HEK293 (cell line): ENCODE data around the gene TRAPPC11.

Experiments used
- CTCF ChIA-PET: fragments of 350-600 bp; formaldehyde crosslinking; extraction: SDS; loops from one replicate; lab custom pipeline; 2021; ENCODE audit warnings: antibody characterized with exemption; lab: Yijun Ruan, JAX
- POLR2A ChIA-PET: fragments of 300-600 bp; formaldehyde crosslinking; extraction: SDS; loops from one replicate; lab custom pipeline; 2020; ENCODE audit warnings: antibody characterized with exemption, inconsistent platforms; lab: Yijun Ruan, JAX
- H3K27ac ChIP-seq: fragments of 200-500 bp; sonication (Bioruptor generic); 2 replicates; pipeline ENCODE4 v1.5.1; 2014; ENCODE audit warnings: low read depth, low read length, control low read depth, inconsistent platforms; ENCODE audit errors: extremely low read depth
- H3K36me3 ChIP-seq, 2 experiments: fragments of 200-500 bp in 1 of 2; sonication (Bioruptor generic) in 1 of 2; 1 replicate in 1 of 2; 2 replicates in 1 of 2; pipeline ENCODE4 v1.5.1; 2014 to 2017; ENCODE audit warnings: inconsistent platforms in 2 of 2, low read length in 2 of 2; ENCODE audit not compliant: control insufficient read depth in 2 of 2, insufficient read depth in 1 of 2
- H3K4me1 ChIP-seq: fragments of 200-500 bp; sonication (Bioruptor generic); 2 replicates; pipeline ENCODE4 v1.5.1; 2014; ENCODE audit warnings: mild to moderate bottlenecking, low read length, inconsistent platforms; ENCODE audit not compliant: control insufficient read depth, insufficient read depth
- H3K4me3 ChIP-seq: 2 replicates; pipeline ENCODE4 v1.5.1; 2011; ENCODE audit warnings: low read depth, mild to moderate bottlenecking, control low read depth, low read length, moderate library complexity
- H3K9me3 ChIP-seq: fragments of 200-500 bp; sonication (Bioruptor generic); 2 replicates; pipeline ENCODE4 v1.5.1; 2014; ENCODE audit warnings: low read depth, low read length, inconsistent platforms; ENCODE audit not compliant: control insufficient read depth, insufficient read depth
- GLIS2 ChIP-seq: fragments of 450-650 bp; formaldehyde crosslinking; IDR thresholded peaks from 2 replicates; pipeline ENCODE4 v1.5.1; 2016; ENCODE audit warnings: missing biosample characterization, missing genetic modification characterization
- HIC1 ChIP-seq: fragments of 450-650 bp; formaldehyde crosslinking; IDR thresholded peaks from 2 replicates; pipeline ENCODE4 v1.5.1; 2016; ENCODE audit warnings: missing biosample characterization, missing genetic modification characterization
- MYNN ChIP-seq: fragments of 450-650 bp; formaldehyde crosslinking; IDR thresholded peaks from 2 replicates; pipeline ENCODE4 v1.5.1; 2016; ENCODE audit warnings: missing biosample characterization, missing genetic modification characterization, borderline replicate concordance
- ZBTB10 ChIP-seq: fragments of 450-650 bp; formaldehyde crosslinking; IDR thresholded peaks from 2 replicates; pipeline ENCODE4 v1.5.1; 2016; ENCODE audit warnings: missing biosample characterization, missing genetic modification characterization
- ZNF112 ChIP-seq: fragments of 450-650 bp; formaldehyde crosslinking; IDR thresholded peaks from 2 replicates; pipeline ENCODE4 v1.5.0; 2017; ENCODE audit warnings: missing biosample characterization, missing genetic modification characterization
- ZNF132 ChIP-seq: fragments of 450-650 bp; formaldehyde crosslinking; IDR thresholded peaks from 2 replicates; pipeline ENCODE4 v1.5.1; 2017; ENCODE audit warnings: missing biosample characterization, missing genetic modification characterization, borderline replicate concordance
- ZNF214 ChIP-seq: fragments of 450-650 bp; formaldehyde crosslinking; IDR thresholded peaks from 2 replicates; pipeline ENCODE4 v1.5.1; 2017; ENCODE audit warnings: missing biosample characterization, mild to moderate bottlenecking, missing genetic modification characterization, borderline replicate concordance
- ZNF221 ChIP-seq: fragments of 450-650 bp; formaldehyde crosslinking; IDR thresholded peaks from 2 replicates; pipeline ENCODE4 v1.5.1; 2017; ENCODE audit warnings: missing biosample characterization, missing genetic modification characterization, borderline replicate concordance
- ZNF341 ChIP-seq: fragments of 450-650 bp; formaldehyde crosslinking; IDR thresholded peaks from 2 replicates; pipeline ENCODE4; 2016; ENCODE audit warnings: low read depth, missing biosample characterization, missing genetic modification characterization
- ZNF449 ChIP-seq: fragments of 450-650 bp; formaldehyde crosslinking; IDR thresholded peaks from 2 replicates; pipeline ENCODE4 v1.5.1; 2017; ENCODE audit warnings: missing biosample characterization, mild to moderate bottlenecking, missing genetic modification characterization, moderate library complexity
- ZNF501 ChIP-seq: fragments of 450-650 bp; formaldehyde crosslinking; IDR thresholded peaks from 2 replicates; pipeline ENCODE4 v1.5.1; 2016; ENCODE audit warnings: missing biosample characterization, missing genetic modification characterization
- ZNF518A ChIP-seq: fragments of 450-650 bp; formaldehyde crosslinking; conservative IDR thresholded peaks from 2 replicates; pipeline ENCODE4 v1.5.1; 2016; ENCODE audit warnings: low read depth, missing biosample characterization, missing genetic modification characterization
- ZNF548 ChIP-seq: fragments of 450-650 bp; formaldehyde crosslinking; IDR thresholded peaks from 2 replicates; pipeline ENCODE4 v1.5.1; 2016; ENCODE audit warnings: missing biosample characterization, missing genetic modification characterization
- ZNF585B ChIP-seq: fragments of 450-650 bp; formaldehyde crosslinking; IDR thresholded peaks from 2 replicates; pipeline ENCODE4 v1.5.1; 2016; ENCODE audit warnings: missing biosample characterization, missing genetic modification characterization
- ZNF664 ChIP-seq: fragments of 450-650 bp; formaldehyde crosslinking; IDR thresholded peaks from 2 replicates; pipeline ENCODE4 v1.5.1; 2016; ENCODE audit warnings: missing biosample characterization, missing genetic modification characterization
- ZNF707 ChIP-seq: fragments of 450-650 bp; formaldehyde crosslinking; IDR thresholded peaks from 2 replicates; pipeline ENCODE4 v1.5.1; 2016; ENCODE audit warnings: missing biosample characterization, missing genetic modification characterization
- ZNF843 ChIP-seq: fragments of 450-650 bp; formaldehyde crosslinking; IDR thresholded peaks from 2 replicates; pipeline ENCODE4 v1.5.1; 2016; ENCODE audit warnings: missing biosample characterization, missing genetic modification characterization
- ZSCAN4 ChIP-seq: fragments of 450-650 bp; formaldehyde crosslinking; IDR thresholded peaks from 2 replicates; pipeline ENCODE4 v1.5.1; 2017; ENCODE audit warnings: missing biosample characterization, missing genetic modification characterization
- TF ChIP-seq, protein P1 (sequence below): fragments of 450-650 bp; formaldehyde crosslinking; IDR thresholded peaks from 2 replicates; pipeline ENCODE4 v1.5.1; 2016; ENCODE audit warnings: missing biosample characterization, missing genetic modification characterization
- TF ChIP-seq, protein P2 (sequence below): fragments of 450-650 bp; formaldehyde crosslinking; IDR thresholded peaks from 2 replicates; pipeline ENCODE4 v1.5.1; 2016; ENCODE audit warnings: missing biosample characterization, missing genetic modification characterization

TRAPPC11 gene

GRCh38 chr4:183638436-183638835 lies 20.7 kb upstream of the TRAPPC11 start:
- H3K36me3 ChIP-seq: peaks cover 0 to 3% of the 10 kb centered on the region in 2 experiments; a peak in 2 of 3 replicates
- TF ChIP-seq, protein P1, sequence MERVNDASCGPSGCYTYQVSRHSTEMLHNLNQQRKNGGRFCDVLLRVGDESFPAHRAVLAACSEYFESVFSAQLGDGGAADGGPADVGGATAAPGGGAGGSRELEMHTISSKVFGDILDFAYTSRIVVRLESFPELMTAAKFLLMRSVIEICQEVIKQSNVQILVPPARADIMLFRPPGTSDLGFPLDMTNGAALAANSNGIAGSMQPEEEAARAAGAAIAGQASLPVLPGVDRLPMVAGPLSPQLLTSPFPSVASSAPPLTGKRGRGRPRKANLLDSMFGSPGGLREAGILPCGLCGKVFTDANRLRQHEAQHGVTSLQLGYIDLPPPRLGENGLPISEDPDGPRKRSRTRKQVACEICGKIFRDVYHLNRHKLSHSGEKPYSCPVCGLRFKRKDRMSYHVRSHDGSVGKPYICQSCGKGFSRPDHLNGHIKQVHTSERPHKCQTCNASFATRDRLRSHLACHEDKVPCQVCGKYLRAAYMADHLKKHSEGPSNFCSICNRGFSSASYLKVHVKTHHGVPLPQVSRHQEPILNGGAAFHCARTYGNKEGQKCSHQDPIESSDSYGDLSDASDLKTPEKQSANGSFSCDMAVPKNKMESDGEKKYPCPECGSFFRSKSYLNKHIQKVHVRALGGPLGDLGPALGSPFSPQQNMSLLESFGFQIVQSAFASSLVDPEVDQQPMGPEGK: no peak
- TF ChIP-seq GLIS2 (tag by site-specific recombination) (no peak), ZNF843 (tag by site-specific recombination) (no peak), ZNF214 (no peak), ZNF585B (tag by site-specific recombination) (no peak), HIC1 (no peak), ZNF449 (no peak), ZNF221 (tag by site-specific recombination) (no peak), ZNF548 (tag by site-specific recombination) (no peak), MYNN (tag by site-specific recombination) (no peak), ZNF341 (tag by site-specific recombination) (no peak), ZNF518A (tag by site-specific recombination) (no peak), ZNF707 (tag by site-specific recombination) (no peak), ZNF501 (tag by site-specific recombination) (no peak), ZNF664 (tag by site-specific recombination) (no peak), ZNF132 (tag by site-specific recombination) (no peak), ZBTB10 (tag by site-specific recombination) (no peak), ZNF112 (tag by site-specific recombination) (no peak), ZSCAN4 (tag by site-specific recombination) (no peak)
- TF ChIP-seq, protein P2, sequence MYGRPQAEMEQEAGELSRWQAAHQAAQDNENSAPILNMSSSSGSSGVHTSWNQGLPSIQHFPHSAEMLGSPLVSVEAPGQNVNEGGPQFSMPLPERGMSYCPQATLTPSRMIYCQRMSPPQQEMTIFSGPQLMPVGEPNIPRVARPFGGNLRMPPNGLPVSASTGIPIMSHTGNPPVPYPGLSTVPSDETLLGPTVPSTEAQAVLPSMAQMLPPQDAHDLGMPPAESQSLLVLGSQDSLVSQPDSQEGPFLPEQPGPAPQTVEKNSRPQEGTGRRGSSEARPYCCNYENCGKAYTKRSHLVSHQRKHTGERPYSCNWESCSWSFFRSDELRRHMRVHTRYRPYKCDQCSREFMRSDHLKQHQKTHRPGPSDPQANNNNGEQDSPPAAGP (tag by site-specific recombination): no peak
- TF ChIP-seq, all 188 proteins: peak for 0
- H3K4me1 ChIP-seq: no peaks in the 10 kb centered on the region
- H3K4me3 ChIP-seq: no peak overlapping the region
- POLR2A ChIA-PET: no interaction called here
- H3K9me3 ChIP-seq: no peaks in the 10 kb centered on the region
- no peak overlapping the region for H3K27ac ChIP-seq
- CTCF ChIA-PET: no interaction called here
